ENCODE measurements around the gene CNGA2. TPM values are rescaled to one million over a fixed set of nuclear protein-coding genes. Genes with fewer than 3 reads are reported as not detected.

The CNGA2 gene
- total RNA-seq, 2 donors from 2014 or later, result not detected

GRCh38 chrX:151708821-151709220, 25.7 kb upstream of the CNGA2 start:
- Mint-ChIP-seq H3K27me3 (ENCODE audit: insufficient read depth) (no peaks in the 10 kb centered on the region), H3K4me3 (no peak overlapping the region), H3K36me3 (ENCODE audit: low read depth) (no peaks in the 10 kb centered on the region), H3K4me1 (peaks cover 11% of the 10 kb centered on the region), H3K9me3 (peaks cover 36% of the 10 kb centered on the region), H3K27ac (no peak overlapping the region)
- Histone ChIP-seq H3K4me1 (ENCODE audit: control insufficient read depth, insufficient read depth, low read length) (no peaks in the 10 kb centered on the region), H3K27me3 (ENCODE audit: control insufficient read depth, insufficient read depth, low read length, poor library complexity, severe bottlenecking) (no peaks in the 10 kb centered on the region), H3K27ac (ENCODE audit: low read depth, low read length) (no peak overlapping the region), H3K9ac (ENCODE audit: extremely low read depth, low read length, poor library complexity, severe bottlenecking) (no peak overlapping the region), H3K9me3 (ENCODE audit: control insufficient read depth, low read length) (no peaks in the 10 kb centered on the region), H3K4me3 (ENCODE audit: low read length) (no peak overlapping the region), H3K36me3 (ENCODE audit: control insufficient read depth, insufficient read depth, low read length) (no peaks in the 10 kb centered on the region)
- WGBS, 2 experiments (ENCODE audit: insufficient coverage in 1 of 2, insufficient read length in 1 of 2), result 83 to 90% methylated on average over 2 to 7 of the region's 7 CpGs
- TF ChIP-seq CTCF (conservative IDR thresholded peaks at IDR 0.05), result no peak
- peak; percentile 6 for DNase-seq

GRCh38 chrX:151710457-151710856, 24.1 kb upstream of the CNGA2 start:
- H3K9me3 Mint-ChIP-seq, result peaks cover 36% of the 10 kb centered on the region
- no peak for TF ChIP-seq CTCF (conservative IDR thresholded peaks at IDR 0.05)
- Histone ChIP-seq H3K9me3 (ENCODE audit: control insufficient read depth, low read length) (no peaks in the 10 kb centered on the region), H3K27me3 (ENCODE audit: control insufficient read depth, insufficient read depth, low read length, poor library complexity, severe bottlenecking) (no peaks in the 10 kb centered on the region), H3K9ac (ENCODE audit: extremely low read depth, low read length, poor library complexity, severe bottlenecking) (no peak overlapping the region), H3K36me3 (ENCODE audit: control insufficient read depth, insufficient read depth, low read length) (no peaks in the 10 kb centered on the region), H3K27ac (ENCODE audit: low read depth, low read length) (no peak overlapping the region), H3K4me1 (ENCODE audit: control insufficient read depth, insufficient read depth, low read length) (no peaks in the 10 kb centered on the region), H3K4me3 (ENCODE audit: low read length) (no peak overlapping the region)
- DNase-seq, result no peak
- no peaks in the 10 kb centered on the region for H3K36me3 Mint-ChIP-seq (ENCODE audit: low read depth)
- no peak overlapping the region for H3K4me3 Mint-ChIP-seq
- 95% methylated on average over 2 of the region's 2 CpGs; no CpG with 5 or more reads in 1 of the 2 experiments for WGBS, 2 experiments (ENCODE audit: insufficient coverage in 1 of 2, insufficient read length in 1 of 2)
- peaks cover 13% of the 10 kb centered on the region for H3K4me1 Mint-ChIP-seq
- H3K27ac Mint-ChIP-seq, result no peak overlapping the region
- no peaks in the 10 kb centered on the region for H3K27me3 Mint-ChIP-seq (ENCODE audit: insufficient read depth)

GRCh38 chrX:151711154-151711553, 23.4 kb upstream of the CNGA2 start:
- Histone ChIP-seq H3K4me1 (ENCODE audit: control insufficient read depth, insufficient read depth, low read length) (no peaks in the 10 kb centered on the region), H3K27ac (ENCODE audit: low read depth, low read length) (no peak overlapping the region), H3K9me3 (ENCODE audit: control insufficient read depth, low read length) (no peaks in the 10 kb centered on the region), H3K36me3 (ENCODE audit: control insufficient read depth, insufficient read depth, low read length) (no peaks in the 10 kb centered on the region), H3K9ac (ENCODE audit: extremely low read depth, low read length, poor library complexity, severe bottlenecking) (no peak overlapping the region), H3K4me3 (ENCODE audit: low read length) (no peak overlapping the region), H3K27me3 (ENCODE audit: control insufficient read depth, insufficient read depth, low read length, poor library complexity, severe bottlenecking) (no peaks in the 10 kb centered on the region)
- peaks cover 13% of the 10 kb centered on the region for H3K4me1 Mint-ChIP-seq
- peak; percentile 50 for DNase-seq
- H3K27me3 Mint-ChIP-seq (ENCODE audit: insufficient read depth), result no peaks in the 10 kb centered on the region
- 75 to 100% methylated on average over 1 to 5 of the region's 5 CpGs for WGBS, 2 experiments (ENCODE audit: insufficient coverage in 1 of 2, insufficient read length in 1 of 2)
- no peak overlapping the region for H3K4me3 Mint-ChIP-seq
- H3K36me3 Mint-ChIP-seq (ENCODE audit: low read depth), result no peaks in the 10 kb centered on the region
- H3K27ac Mint-ChIP-seq, result no peak overlapping the region
- no peak for TF ChIP-seq CTCF (conservative IDR thresholded peaks at IDR 0.05)
- H3K9me3 Mint-ChIP-seq, result peaks cover 39% of the 10 kb centered on the region

Measured in endodermal cell (in vitro differentiated cells).